HFFc6 (cell line): ENCODE results near the gene ZNF19. TPM values are rescaled to one million over a fixed set of nuclear protein-coding genes. Genes with fewer than 3 reads are reported as not detected.

Source experiments
- DNase-seq: peaks from one replicate; pipeline ENCODE4 v3.0.0-alpha.2; 2018
- H3K27ac Mint-ChIP-seq: 2 replicates; pipeline ENCODE4 v1.8.0; 2020; ENCODE audit warnings: mild to moderate bottlenecking, mixed read lengths
- H3K27me3 Mint-ChIP-seq: 2 replicates; pipeline ENCODE4 v1.8.0; 2021; ENCODE audit warnings: mild to moderate bottlenecking, moderate library complexity, mixed read lengths; ENCODE audit not compliant: insufficient read depth
- H3K36me3 Mint-ChIP-seq: 2 replicates; pipeline ENCODE4 v1.8.0; 2021; ENCODE audit warnings: low read depth, mixed read lengths
- H3K4me1 Mint-ChIP-seq: 2 replicates; pipeline ENCODE4 v1.8.0; 2020; ENCODE audit warnings: low read depth, mixed read lengths
- H3K4me3 Mint-ChIP-seq: 2 replicates; pipeline ENCODE4 v1.8.0; 2020; ENCODE audit warnings: mild to moderate bottlenecking, moderate library complexity, mixed read lengths
- H3K9me3 Mint-ChIP-seq: 2 replicates; pipeline ENCODE4 v1.8.0; 2020; ENCODE audit warnings: mild to moderate bottlenecking, mixed read lengths
- CTCF ChIP-seq: fragments of 200-600 bp; sonication (generic); IDR thresholded peaks from 2 replicates; pipeline ENCODE4 v1.5.0; 2021; ENCODE audit warnings: antibody characterized with exemption, mild to moderate bottlenecking
- total RNA-seq, 6 experiments: library from RNA; stranded (reverse); fragmentation: NEBNext Ultra II Directional; extraction: Animal tissue kit (Norgen Biotek cat#: 25700); gene quantifications; 2 replicates in 1 of 6; 3 replicates in 5 of 6; pipeline ENCODE4 v1.2.3, GENCODE V29; 2021

ZNF19 gene
- total RNA-seq, 6 experiments from 2014 or later: 1.1 to 2.0 (median 1.6) TPM

DNA sequence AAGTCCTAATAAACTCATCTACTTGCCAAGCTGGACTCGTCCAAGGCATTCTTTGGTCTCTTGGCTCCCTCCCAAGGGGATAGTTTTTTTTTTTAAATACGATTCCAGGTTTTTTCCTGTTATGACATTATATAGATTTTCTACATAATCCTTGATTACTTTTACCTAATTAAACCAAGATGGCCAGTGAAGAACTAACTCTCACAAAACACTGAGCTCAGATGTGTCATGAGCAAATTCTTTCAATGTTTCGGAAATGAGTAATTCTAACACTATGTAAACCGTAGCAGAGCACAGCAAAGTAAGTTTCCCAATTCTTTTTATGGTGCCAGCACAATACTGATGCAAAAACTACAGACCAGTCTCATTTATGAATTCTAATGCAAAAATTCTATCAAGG, 28.9 kb downstream of the ZNF19 start:
- Mint-ChIP-seq H3K4me1 (peaks cover 39% of the 10 kb centered on the region), H3K36me3 (peaks cover 37% of the 10 kb centered on the region), H3K4me3 (peak overlapping the region; percentile 94), H3K27me3 (peaks cover 4% of the 10 kb centered on the region), H3K9me3 (peaks cover 26% of the 10 kb centered on the region), H3K27ac (peak overlapping the region; percentile 92)
- DNase-seq: peak; percentile 86
- TF ChIP-seq CTCF: no peak

DNA sequence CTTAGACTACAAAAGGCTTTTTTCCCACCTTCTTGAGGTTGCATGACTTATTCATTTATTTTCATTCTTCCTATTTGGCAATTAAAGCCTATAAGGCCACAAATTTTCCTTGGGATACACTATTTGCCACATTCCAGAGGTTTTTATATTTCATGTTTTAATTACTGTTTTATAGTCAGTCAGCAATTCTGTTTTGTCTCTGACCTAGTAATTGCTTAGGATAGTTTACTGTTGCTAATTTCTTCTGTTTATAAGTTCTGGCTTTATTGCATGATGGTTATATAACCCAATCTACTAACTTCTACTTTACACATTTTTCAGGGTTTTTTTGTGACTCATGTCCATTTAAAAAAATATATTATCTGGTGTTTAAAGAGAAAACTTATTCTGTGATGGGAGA, 29.6 kb downstream of the ZNF19 start:
- Mint-ChIP-seq H3K9me3 (peaks cover 33% of the 10 kb centered on the region), H3K27me3 (peaks cover 4% of the 10 kb centered on the region; the same call in 1 of the 2 replicates), H3K4me1 (peaks cover 39% of the 10 kb centered on the region), H3K36me3 (peaks cover 44% of the 10 kb centered on the region), H3K27ac (peak overlapping the region; percentile 92), H3K4me3 (peak overlapping the region; percentile 94)
- DNase-seq: no peak
- no peak for TF ChIP-seq CTCF

DNA sequence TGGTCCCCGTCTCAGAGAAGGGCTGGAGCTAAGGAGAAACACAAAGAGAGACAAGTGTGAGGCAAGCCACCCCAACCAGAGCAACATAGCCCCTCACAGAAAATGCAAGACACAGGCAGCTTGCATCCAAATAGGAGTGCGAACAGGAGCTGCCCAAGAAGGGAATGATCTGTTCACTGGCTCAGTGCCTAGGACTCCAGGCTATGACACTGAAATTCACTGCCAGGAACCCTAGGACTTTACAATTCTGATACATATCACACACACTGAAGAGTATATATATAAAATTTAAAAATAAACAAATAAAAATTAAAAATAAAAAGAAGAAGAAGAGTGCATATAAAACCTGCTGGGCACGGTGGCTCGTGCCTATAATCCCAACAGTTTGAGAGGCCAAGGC, 32.3 kb downstream of the ZNF19 start:
- Mint-ChIP-seq H3K27ac (no peak overlapping the region), H3K27me3 (peaks cover 4% of the 10 kb centered on the region; the same call in 1 of the 2 replicates), H3K36me3 (peaks cover 71% of the 10 kb centered on the region), H3K4me1 (peaks cover 23% of the 10 kb centered on the region), H3K9me3 (peaks cover 58% of the 10 kb centered on the region), H3K4me3 (no peak overlapping the region)
- no peak for TF ChIP-seq CTCF
- no peak for DNase-seq

DNA sequence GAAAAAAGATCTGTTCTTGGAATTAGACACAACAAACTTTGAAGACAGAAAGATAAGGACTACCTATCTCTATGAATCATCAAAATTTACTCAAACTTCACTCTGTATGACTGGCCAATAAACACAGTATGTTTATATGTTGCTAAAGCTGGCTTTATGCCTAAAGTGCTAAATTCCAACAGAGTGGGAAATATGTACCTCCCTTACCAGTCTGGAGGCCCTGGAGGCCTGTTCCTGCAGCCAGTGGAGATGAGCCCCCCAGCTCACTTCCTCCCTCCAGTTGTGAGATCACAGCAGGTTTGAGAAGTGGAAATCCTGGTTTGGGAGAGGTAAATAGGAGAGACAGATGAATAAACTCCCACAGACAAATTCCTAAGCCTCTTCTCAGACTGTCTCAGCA, 36.1 kb downstream of the ZNF19 start:
- no peak for DNase-seq
- Mint-ChIP-seq H3K4me1 (no peaks in the 10 kb centered on the region), H3K27me3 (no peaks in the 10 kb centered on the region; the same call in 1 of the 2 replicates), H3K36me3 (peaks cover 93% of the 10 kb centered on the region), H3K9me3 (peaks cover 87% of the 10 kb centered on the region), H3K4me3 (no peak overlapping the region), H3K27ac (peak overlapping the region; percentile 7; the same call in 1 of the 2 replicates)
- TF ChIP-seq CTCF: no peak

- no peaks in the 10 kb centered on the region for H3K4me1 Mint-ChIP-seq
- no peak overlapping the region for H3K4me3 Mint-ChIP-seq
- H3K27me3 Mint-ChIP-seq: no peaks in the 10 kb centered on the region; the same call in 1 of the 2 replicates
- no peak for TF ChIP-seq CTCF
- H3K27ac Mint-ChIP-seq: no peak overlapping the region
- no peak for DNase-seq
- H3K9me3 Mint-ChIP-seq: peaks cover 95% of the 10 kb centered on the region
- H3K36me3 Mint-ChIP-seq: peaks cover 85% of the 10 kb centered on the region
Measured at GRCh38 chr16:71449020-71449419, 40.1 kb downstream of the ZNF19 start.
